CD8-positive, alpha-beta memory T cell (primary cell): Measurements from ENCODE around the gene LSR. TPM values are rescaled to one million over a fixed set of nuclear protein-coding genes. Genes with fewer than 3 reads are reported as not detected.

Source experiments
- CTCF ChIA-PET: fragments of 350-600 bp; sonication (Branson Sonifier 250); formaldehyde crosslinking; loops from one replicate; lab custom pipeline; 2021; ENCODE audit warnings: antibody characterized with exemption; lab: Charles Lee
- POLR2A ChIA-PET: fragments of 350-600 bp; sonication (Branson Sonifier 250); formaldehyde crosslinking; loops from one replicate; lab custom pipeline; 2021; ENCODE audit warnings: antibody characterized with exemption; lab: Charles Lee
- DNase-seq, 5 donors: peaks; one replicate each; pipeline versions ENCODE4 v3.0.0 to v3.0.0-alpha.2; 2020 to 2022; ENCODE audit warnings: mixed read lengths in 1 of 5
- H3K27ac ChIP-seq: one replicate; pipeline ENCODE4 v1.7.0; 2013; ENCODE audit warnings: low read depth, mild to moderate bottlenecking, low read length, moderate library complexity
- H3K27me3 ChIP-seq: 2 replicates; pipeline ENCODE4 v1.7.0; 2013; ENCODE audit warnings: low read length, mild to moderate bottlenecking; ENCODE audit not compliant: insufficient read depth, poor library complexity, severe bottlenecking
- H3K36me3 ChIP-seq: 2 replicates; pipeline ENCODE4 v1.7.0; 2013; ENCODE audit warnings: mild to moderate bottlenecking, low read length, moderate library complexity; ENCODE audit not compliant: insufficient read depth
- H3K4me1 ChIP-seq: 2 replicates; pipeline ENCODE4 v1.7.0; 2013; ENCODE audit warnings: mild to moderate bottlenecking, low read length, moderate library complexity; ENCODE audit not compliant: insufficient read depth
- H3K4me3 ChIP-seq: 2 replicates; pipeline ENCODE4 v1.7.0; 2013; ENCODE audit warnings: mild to moderate bottlenecking, low read length
- H3K9me3 ChIP-seq: 2 replicates; pipeline ENCODE4 v1.7.0; 2013; ENCODE audit warnings: mild to moderate bottlenecking, low read length
- H3K27ac Mint-ChIP-seq, 8 donors: one replicate each; pipeline ENCODE4 v1.8.0; 2020 to 2021; ENCODE audit warnings: mixed read lengths in 8 of 8, mild to moderate bottlenecking in 6 of 8, inconsistent platforms in 3 of 8, moderate library complexity in 3 of 8
- H3K27me3 Mint-ChIP-seq, 2 donors: one replicate each; pipeline ENCODE4 v1.8.0; 2020 to 2021; ENCODE audit warnings: mixed read lengths in 2 of 2, mild to moderate bottlenecking in 1 of 2, moderate library complexity in 1 of 2
- H3K36me3 Mint-ChIP-seq, 3 donors: one replicate each; pipeline ENCODE4 v1.8.0; 2020 to 2021; ENCODE audit warnings: mixed read lengths in 3 of 3, inconsistent platforms in 1 of 3, mild to moderate bottlenecking in 1 of 3
- H3K4me1 Mint-ChIP-seq, 3 donors: one replicate each; pipeline ENCODE4 v1.8.0; 2020 to 2021; ENCODE audit warnings: mixed read lengths in 3 of 3, inconsistent platforms in 1 of 3, mild to moderate bottlenecking in 1 of 3
- H3K4me3 Mint-ChIP-seq, 7 donors: one replicate each; pipeline ENCODE4 v1.8.0; 2020 to 2021; ENCODE audit warnings: mixed read lengths in 7 of 7, mild to moderate bottlenecking in 6 of 7, moderate library complexity in 4 of 7, inconsistent platforms in 2 of 7
- H3K9me3 Mint-ChIP-seq, 5 donors: one replicate each; pipeline ENCODE4 v1.8.0; 2020 to 2022; ENCODE audit warnings: mixed read lengths in 5 of 5, mild to moderate bottlenecking in 3 of 5, moderate library complexity in 2 of 5, inconsistent platforms in 1 of 5
- polyA plus RNA-seq: library from polyadenylated mRNA; unstranded; fragments of 300-500 nt; fragmentation: Illumina TruSeq; gene quantifications from one replicate; pipeline ENCODE4 v1.2.3, GENCODE V29; 2021
- total RNA-seq, 2 experiments: library from RNA; stranded (reverse); gene quantifications; one replicate each; pipeline ENCODE4 v1.2.3, GENCODE V29; 2021

The LSR gene
- total and polyA plus RNA-seq, 3 experiments from 2014 or later, result 23.5 to 77.8 (median 27.5) TPM

GRCh38 chr19:35260694-35261304 lies 12.0 kb downstream of the LSR start:
- Mint-ChIP-seq H3K27ac (peak overlapping the region in 5 of 8 donors; percentile 4 to 88 (median 42)), H3K4me3 (no peak overlapping the region), H3K36me3 (peaks cover 0 to 48% (median 3%) of the 10 kb centered on the region in 3 donors), H3K27me3 (no peaks in the 10 kb centered on the region), H3K9me3 (no peaks in the 10 kb centered on the region), H3K4me1 (peaks cover 21 to 39% (median 30%) of the 10 kb centered on the region in 3 donors)
- no peak for DNase-seq
- peaks cover 14% of the 10 kb centered on the region for H3K4me1 ChIP-seq
- CTCF ChIA-PET, result no interaction called here
- no peak overlapping the region for H3K27ac ChIP-seq
- H3K4me3 ChIP-seq, result no peak overlapping the region
- POLR2A ChIA-PET, result interaction anchor here (0.6 kb wide), 1 partner anchor 115 kb away, joined by 3 read pairs; no protein-coding TSS in a partner anchor
- H3K36me3 ChIP-seq, result no peaks in the 10 kb centered on the region
- H3K9me3 ChIP-seq, result no peaks in the 10 kb centered on the region
- H3K27me3 ChIP-seq, result no peaks in the 10 kb centered on the region

- POLR2A ChIA-PET, result interaction anchor here (0.6 kb wide), 1 partner anchor 116 kb away, joined by 3 read pairs; no protein-coding TSS in a partner anchor
- no peak overlapping the region for H3K27ac ChIP-seq
- H3K36me3 Mint-ChIP-seq, result peaks cover 0 to 53% (median under 1%) of the 10 kb centered on the region in 3 donors
- no peaks in the 10 kb centered on the region for H3K9me3 Mint-ChIP-seq
- H3K27me3 Mint-ChIP-seq, result no peaks in the 10 kb centered on the region
- no peak overlapping the region for H3K4me3 ChIP-seq
- H3K4me1 Mint-ChIP-seq, result peaks cover 26 to 43% (median 35%) of the 10 kb centered on the region in 3 donors
- DNase-seq, result no peak
- no peak overlapping the region for H3K4me3 Mint-ChIP-seq
- CTCF ChIA-PET, result no interaction called here
- peak overlapping the region in 5 of 8 donors; percentile 4 to 69 (median 42) for H3K27ac Mint-ChIP-seq
- H3K36me3 ChIP-seq, result no peaks in the 10 kb centered on the region
- no peaks in the 10 kb centered on the region for H3K9me3 ChIP-seq
- no peaks in the 10 kb centered on the region for H3K27me3 ChIP-seq
- peaks cover 22% of the 10 kb centered on the region for H3K4me1 ChIP-seq
Observed at GRCh38 chr19:35261356-35262100, 12.7 kb downstream of the LSR start.

GRCh38 chr19:35262101-35262761 lies 13.4 kb downstream of the LSR start:
- H3K4me3 Mint-ChIP-seq, result no peak overlapping the region
- ChIA-PET CTCF (no interaction called here), POLR2A (no interaction called here)
- peaks cover 25 to 40% (median 29%) of the 10 kb centered on the region in 3 donors for H3K4me1 Mint-ChIP-seq
- Histone ChIP-seq H3K27ac (no peak overlapping the region), H3K4me3 (no peak overlapping the region), H3K27me3 (no peaks in the 10 kb centered on the region), H3K4me1 (peaks cover 24% of the 10 kb centered on the region), H3K36me3 (no peaks in the 10 kb centered on the region), H3K9me3 (no peaks in the 10 kb centered on the region)
- H3K27me3 Mint-ChIP-seq, result no peaks in the 10 kb centered on the region
- no peaks in the 10 kb centered on the region for H3K9me3 Mint-ChIP-seq
- peak in 1 of 5 donors; percentile 32 for DNase-seq
- peak overlapping the region in 1 of 8 donors; percentile 12 for H3K27ac Mint-ChIP-seq
- peaks cover 0 to 53% (median 0%) of the 10 kb centered on the region in 3 donors for H3K36me3 Mint-ChIP-seq

GRCh38 chr19:35264268-35265125 lies 15.7 kb downstream of the LSR start:
- peaks cover 16% of the 10 kb centered on the region for H3K4me1 ChIP-seq
- peak overlapping the region in 1 of 7 donors; percentile 78 for H3K4me3 Mint-ChIP-seq
- peaks cover 0 to 2% of the 10 kb centered on the region in 2 donors for H3K27me3 Mint-ChIP-seq
- DNase-seq, result peak in 1 of 5 donors; percentile 30
- no peaks in the 10 kb centered on the region for H3K27me3 ChIP-seq
- no peak overlapping the region for H3K27ac ChIP-seq
- CTCF ChIA-PET, result no interaction called here
- no peak overlapping the region for H3K4me3 ChIP-seq
- no peaks in the 10 kb centered on the region for H3K36me3 ChIP-seq
- peaks cover 0 to 45% (median 2%) of the 10 kb centered on the region in 3 donors for H3K36me3 Mint-ChIP-seq
- H3K9me3 Mint-ChIP-seq, result no peaks in the 10 kb centered on the region
- peaks cover 24 to 38% (median 27%) of the 10 kb centered on the region in 3 donors for H3K4me1 Mint-ChIP-seq
- H3K9me3 ChIP-seq, result no peaks in the 10 kb centered on the region
- POLR2A ChIA-PET, result interaction anchor here (0.6 to 1.0 kb wide), 3 partner anchors 17 to 359 kb away, joined by 3 to 5 read pairs (median 3); partner anchors contain the start of gene FAM187B
- H3K27ac Mint-ChIP-seq, result peak overlapping the region in 6 of 8 donors; percentile 54 to 94 (median 72)

GRCh38 chr19:35265126-35265899 lies 16.5 kb downstream of the LSR start:
- H3K36me3 ChIP-seq, result peaks cover 4% of the 10 kb centered on the region
- no peak overlapping the region for H3K27ac ChIP-seq
- peaks cover 0 to 46% (median 2%) of the 10 kb centered on the region in 3 donors for H3K36me3 Mint-ChIP-seq
- no peaks in the 10 kb centered on the region for H3K9me3 ChIP-seq
- peaks cover 22% of the 10 kb centered on the region for H3K4me1 ChIP-seq
- ChIA-PET CTCF (interaction anchor here (1.3 kb wide), 1 partner anchor 10 kb away, joined by 3 read pairs; no protein-coding TSS in a partner anchor), POLR2A (interaction anchor here (1.0 kb wide), 1 partner anchor 16 kb away, joined by 5 read pairs; no protein-coding TSS in a partner anchor)
- DNase-seq, result peak in 1 of 5 donors; percentile 41
- H3K27ac Mint-ChIP-seq, result peak overlapping the region; percentile 16 to 94 (median 86)
- H3K27me3 ChIP-seq, result no peaks in the 10 kb centered on the region
- no peaks in the 10 kb centered on the region for H3K9me3 Mint-ChIP-seq
- H3K4me3 ChIP-seq, result no peak overlapping the region
- H3K27me3 Mint-ChIP-seq, result peaks cover 0 to 2% of the 10 kb centered on the region in 2 donors
- peak overlapping the region; percentile 25 to 95 (median 78) for H3K4me3 Mint-ChIP-seq
- H3K4me1 Mint-ChIP-seq, result peaks cover 23 to 42% (median 24%) of the 10 kb centered on the region in 3 donors

- ChIA-PET POLR2A (no interaction called here), CTCF (interaction anchor here (0.9 to 1.3 kb wide), 2 partner anchors 11 to 15 kb away, joined by 3 to 4 read pairs; no protein-coding TSS in a partner anchor)
- H3K36me3 ChIP-seq, result peaks cover 11% of the 10 kb centered on the region
- DNase-seq, result peak in 1 of 5 donors; percentile 44
- no peaks in the 10 kb centered on the region for H3K27me3 ChIP-seq
- Mint-ChIP-seq H3K36me3 (peaks cover 5 to 48% (median 6%) of the 10 kb centered on the region in 3 donors), H3K27me3 (peaks cover 0 to 3% of the 10 kb centered on the region in 2 donors), H3K4me3 (peak overlapping the region; percentile 56 to 95 (median 78)), H3K9me3 (no peaks in the 10 kb centered on the region), H3K27ac (peak overlapping the region; percentile 64 to 94 (median 91)), H3K4me1 (peaks cover 26 to 44% (median 28%) of the 10 kb centered on the region in 3 donors)
- no peak overlapping the region for H3K27ac ChIP-seq
- H3K9me3 ChIP-seq, result no peaks in the 10 kb centered on the region
- H3K4me3 ChIP-seq, result no peak overlapping the region
- peaks cover 23% of the 10 kb centered on the region for H3K4me1 ChIP-seq
Observed at GRCh38 chr19:35265900-35266519, 17.2 kb downstream of the LSR start.
